ENCODE results near the gene SUB1.
A peak's percentile ranks its signal among the peaks of the same experiment; 100 is the strongest.
"Not testable (repeated sequence)": the region's sequence is repeated elsewhere in the genome, so short reads cannot be mapped to it uniquely, and the experiment has no call there.

SUB1 gene

GRCh38 chr5:32630867-32631491 is 45.6 kb downstream of the SUB1 start:
- no peak for DNase-seq (ENCODE audit: low read depth)
- H3K4me3 ChIP-seq (ENCODE audit: low read length) = no peak overlapping the region
- no peak for TF ChIP-seq CTCF (conservative IDR thresholded peaks at IDR 0.05; ENCODE audit: low read depth, low read length)

- not testable (repeated sequence) for DNase-seq (ENCODE audit: low read depth); H3K4me3 ChIP-seq (ENCODE audit: low read length)
These were observed 47.7 kb downstream of the SUB1 start for GRCh38 chr5:32633017-32633416.

- no peak overlapping the region for H3K4me3 ChIP-seq (ENCODE audit: low read length)
- no peak for TF ChIP-seq CTCF (conservative IDR thresholded peaks at IDR 0.05; ENCODE audit: low read depth, low read length)
- no peak for DNase-seq (ENCODE audit: low read depth)
These were observed 53.0 kb downstream of the SUB1 start for GRCh38 chr5:32638309-32638708.

- no peak for DNase-seq (ENCODE audit: low read depth)
- H3K4me3 ChIP-seq (ENCODE audit: low read length) = no peak overlapping the region
- no peak for TF ChIP-seq CTCF (conservative IDR thresholded peaks at IDR 0.05; ENCODE audit: low read depth, low read length)
These were observed 54.6 kb downstream of the SUB1 start for GRCh38 chr5:32639943-32640342.

- no peak for TF ChIP-seq CTCF (conservative IDR thresholded peaks at IDR 0.05; ENCODE audit: low read depth, low read length)
- H3K4me3 ChIP-seq (ENCODE audit: low read length) = no peak overlapping the region
- peak; percentile 39 for DNase-seq (ENCODE audit: low read depth)
These were observed 57.1 kb downstream of the SUB1 start for GRCh38 chr5:32642276-32643002.

GRCh38 chr5:32645246-32645645 is 59.9 kb downstream of the SUB1 start:
- TF ChIP-seq CTCF (conservative IDR thresholded peaks at IDR 0.05; ENCODE audit: low read depth, low read length) = no peak
- H3K4me3 ChIP-seq (ENCODE audit: low read length) = no peak overlapping the region
- DNase-seq (ENCODE audit: low read depth) = no peak

- no peak overlapping the region for H3K4me3 ChIP-seq (ENCODE audit: low read length)
- no peak for DNase-seq (ENCODE audit: low read depth)
These were observed 61.0 kb downstream of the SUB1 start for GRCh38 chr5:32646061-32646969.

More at GRCh38 chr5:32646061-32646969, 61.0 kb downstream of the SUB1 start:
- no peak for TF ChIP-seq CTCF (conservative IDR thresholded peaks at IDR 0.05; ENCODE audit: low read depth, low read length)
